Adrenal gland (tissue), 5 donors: ENCODE measurements around the gene HSFX2.

ENCODE experiments used
- CTCF ChIP-seq, 6 experiments: fragments of 450-650 bp in 4 of 6; fragments of 200-600 bp in 2 of 6; sonication (generic) in 1 of 6; IDR thresholded peaks; 1 replicate in 5 of 6; 2 replicates in 1 of 6; pipeline versions ENCODE4 v1.5.1 to v1.8.0; 2016 to 2021; ENCODE audit warnings: antibody characterized with exemption in 6 of 6, mild to moderate bottlenecking in 2 of 6, moderate library complexity in 1 of 6
- POLR2A ChIP-seq, 2 donors: fragments of 450-650 bp; IDR thresholded peaks; one replicate each; pipeline ENCODE4 v1.6.1; 2017; ENCODE audit warnings: antibody characterized with exemption in 2 of 2, mild to moderate bottlenecking in 2 of 2, moderate library complexity in 1 of 2
- donor health status: DM: no; HTN: no; CAD: no.

- no peak for TF ChIP-seq CTCF (IDR thresholded peaks at IDR 0.05)
- no peak for TF ChIP-seq POLR2A (IDR thresholded peaks at IDR 0.05)
These were observed 46.3 kb upstream of the HSFX2 start for GRCh38 chrX:149641432-149641831.
